Activated CD4-positive, CD25-positive, alpha-beta regulatory T cell treated with anti-CD3 and anti-CD28 coated beads, Interleukin-2, amount 50 U/mL, for 72 hours (primary cell): ENCODE measurements around the gene SBF1.

Experiments
- DNase-seq: peaks from one replicate; pipeline ENCODE4 v3.0.0; 2021

Gene SBF1

GRCh38 chr22:50465066-50465930 lies 9.5 kb downstream of the SBF1 start:
- no peak for DNase-seq

GRCh38 chr22:50464451-50464850 lies 10.4 kb downstream of the SBF1 start:
- no peak for DNase-seq

- DNase-seq: no peak
Observed at GRCh38 chr22:50463188-50463900, 11.5 kb downstream of the SBF1 start.

- DNase-seq: no peak
Observed at GRCh38 chr22:50461979-50462540, 12.8 kb downstream of the SBF1 start.

- no peak for DNase-seq
Observed at GRCh38 chr22:50461536-50461935, 13.3 kb downstream of the SBF1 start.

- DNase-seq: no peak
Observed at GRCh38 chr22:50460938-50461337, 13.9 kb downstream of the SBF1 start.

- no peak for DNase-seq
Observed at GRCh38 chr22:50459496-50460140, 15.2 kb downstream of the SBF1 start.

- no peak for DNase-seq
Observed at GRCh38 chr22:50459016-50459415, 15.8 kb downstream of the SBF1 start.

- no peak for DNase-seq
Observed at GRCh38 chr22:50456466-50457234, 18.2 kb downstream of the SBF1 start.

- no peak for DNase-seq
Observed at GRCh38 chr22:50456026-50456425, 18.8 kb downstream of the SBF1 start.

- DNase-seq: no peak
Observed at GRCh38 chr22:50455201-50455600, 19.6 kb downstream of the SBF1 start.

GRCh38 chr22:50454556-50455075 lies 20.2 kb downstream of the SBF1 start:
- DNase-seq: no peak

GRCh38 chr22:50452649-50453048 lies 22.2 kb downstream of the SBF1 start:
- no peak for DNase-seq

- no peak for DNase-seq
Observed at GRCh38 chr22:50447576-50448551, 27.0 kb downstream of the SBF1 start.

- no peak for DNase-seq
Observed at GRCh38 chr22:50446708-50447575, 27.9 kb downstream of the SBF1 start.

- no peak for DNase-seq
Observed at GRCh38 chr22:50445880-50446707, 28.7 kb downstream of the SBF1 start.

GRCh38 chr22:50445071-50445879 lies 29.6 kb downstream of the SBF1 start:
- no peak for DNase-seq

- no peak for DNase-seq
Observed at GRCh38 chr22:50444663-50445062, 30.2 kb downstream of the SBF1 start.
